Stimulated activated CD4-positive, alpha-beta T cell treated with anti-CD3 and anti-CD28 coated beads, TNF-alpha, amount 100 ng/mL, for 4 hours (primary cell): ENCODE measurements around the gene MARCOL.
"Not testable (repeated sequence)": the region's sequence is repeated elsewhere in the genome, so short reads cannot be mapped to it uniquely, and the experiment has no call there.

Experiments used
- DNase-seq, 3 experiments: peaks; one replicate each; pipeline ENCODE4 v3.0.0-alpha.2; 2020; ENCODE audit warnings: low read depth in 3 of 3

Gene MARCOL

DNA sequence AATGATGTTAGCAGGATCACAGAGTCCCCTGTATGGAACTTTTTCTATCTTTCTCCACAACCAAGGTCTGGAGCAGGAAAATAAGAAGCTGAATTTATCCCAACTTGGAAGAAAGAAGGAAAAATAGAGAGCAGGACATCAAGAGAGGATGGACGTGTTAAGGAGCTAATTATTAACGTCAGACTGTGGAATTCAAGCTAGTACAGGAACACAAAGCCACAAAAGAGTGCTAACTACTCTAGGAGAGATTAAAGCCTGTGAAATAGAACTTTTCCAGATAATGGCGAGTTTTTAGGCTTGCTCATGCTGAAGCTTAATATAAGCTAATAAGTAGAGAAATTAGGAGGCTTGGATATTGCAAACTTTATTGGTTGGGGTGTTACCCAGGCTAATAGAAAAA is 29.6 kb downstream of the MARCOL start:
- DNase-seq, result no peak

- DNase-seq, result no peak
These were observed 30.2 kb downstream of the MARCOL start, which contains the start of gene SPINK13 for GRCh38 chr5:148268566-148268965. SPINK13 (plus strand) TSS chr5:148268794; CDS start chr5:148270073, 1,279 bp downstream.

DNA sequence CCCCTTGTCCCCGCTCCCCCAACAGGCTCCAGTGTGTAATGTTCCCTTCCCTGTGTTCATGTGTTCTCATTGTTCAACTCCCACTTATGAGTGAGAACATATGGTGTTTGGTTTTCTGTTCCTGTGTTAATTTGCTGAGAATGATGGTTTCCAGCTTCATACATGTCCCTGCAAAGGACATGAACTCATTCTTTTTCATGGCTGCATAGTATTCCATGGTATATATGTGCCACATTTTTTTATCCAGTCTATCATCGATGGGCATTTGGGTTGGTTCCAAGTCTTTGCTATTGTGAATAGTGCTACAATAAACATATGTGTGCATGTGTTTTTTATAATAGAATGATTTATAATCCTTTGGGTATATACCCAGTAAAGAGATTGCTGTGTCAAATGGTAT is 36.8 kb downstream of the MARCOL start:
- DNase-seq, result not testable (repeated sequence)

- DNase-seq, result not testable (repeated sequence)
These were observed 42.6 kb downstream of the MARCOL start for GRCh38 chr5:148280893-148281292.

DNA sequence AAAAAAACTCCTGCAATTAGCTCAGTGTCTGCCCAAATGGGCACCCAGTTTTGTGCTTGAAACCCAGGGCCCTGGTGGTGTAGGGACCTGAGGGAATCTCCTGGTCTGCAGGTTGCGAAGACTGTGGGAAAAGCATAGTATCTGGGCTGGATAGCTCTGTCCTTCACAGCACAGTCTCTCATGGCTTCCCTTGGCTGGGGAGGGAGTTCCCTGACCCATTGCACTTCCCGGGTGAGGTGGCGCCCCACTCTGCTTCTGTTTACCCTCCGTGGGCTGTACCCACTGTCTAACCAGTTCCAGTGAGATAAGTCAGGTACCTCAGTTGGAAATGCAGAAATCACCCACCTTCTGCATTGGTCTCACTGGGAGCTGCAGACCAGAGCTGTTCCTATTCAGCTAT is 43.0 kb downstream of the MARCOL start:
- DNase-seq, result not testable (repeated sequence)

- DNase-seq, result no peak
These were observed 52.2 kb downstream of the MARCOL start for GRCh38 chr5:148290271-148291195.
